H1 (cell line): Measurements from ENCODE around the gene BACE2. TPM values are rescaled to one million over a fixed set of nuclear protein-coding genes. Genes with fewer than 3 reads are reported as not detected.

Experiments used
- CTCF ChIA-PET: fragments of 300-600 bp; sonication (Branson Sonifier 250); formaldehyde crosslinking; loops from one replicate; lab custom pipeline; 2021; ENCODE audit not compliant: partially characterized antibody; lab: Charles Lee
- POLR2A ChIA-PET: fragments of 300-600 bp; sonication (Branson Sonifier 250); formaldehyde crosslinking; loops from one replicate; lab custom pipeline; 2021; ENCODE audit warnings: inconsistent platforms; ENCODE audit not compliant: partially characterized antibody; lab: Charles Lee
- DNase-seq, 2 experiments: peaks; one replicate each; pipeline versions ENCODE4 v3.0.0 to v3.0.0-alpha.2; 2010 to 2022; ENCODE audit warnings: low spot score in 2 of 2, low read depth in 1 of 2, mixed read lengths in 1 of 2
- FAIRE-seq: peaks from 2 replicates; lab custom pipeline; 2011; peaks lifted over from hg19 to GRCh38; lab: Jason Lieb, UNC
- H2AFZ ChIP-seq: 2 replicates; pipeline ENCODE4 v1.8.1; 2012; ENCODE audit warnings: low read length, inconsistent platforms
- H2AK5ac ChIP-seq: 2 replicates; pipeline ENCODE4 v1.6.1; 2013; ENCODE audit warnings: low read depth, low read length
- H2BK120ac ChIP-seq: replicated peaks from 2 replicates; pipeline ENCODE3; 2013; ENCODE audit warnings: low read depth, low read length, inconsistent platforms
- H2BK12ac ChIP-seq: 2 replicates; pipeline ENCODE4 v1.6.1; 2013; ENCODE audit warnings: low read depth, low read length
- H2BK15ac ChIP-seq: 2 replicates; pipeline ENCODE4 v1.6.1; 2013; ENCODE audit warnings: low read length
- H2BK20ac ChIP-seq: 2 replicates; pipeline ENCODE4 v1.6.1; 2013; ENCODE audit warnings: low read length
- H2BK5ac ChIP-seq: 2 replicates; pipeline ENCODE4 v1.6.1; 2013; ENCODE audit warnings: low read depth, low read length
- H3K14ac ChIP-seq: 2 replicates; pipeline ENCODE4 v1.6.1; 2013; ENCODE audit warnings: inconsistent platforms; ENCODE audit not compliant: insufficient read length
- H3K18ac ChIP-seq: 2 replicates; pipeline ENCODE4 v1.6.1; 2013; ENCODE audit warnings: low read length; ENCODE audit errors: extremely low read depth
- H3K23ac ChIP-seq: 2 replicates; pipeline ENCODE4 v1.6.1; 2013; ENCODE audit warnings: inconsistent platforms; ENCODE audit not compliant: insufficient read length
- H3K23me2 ChIP-seq: 2 replicates; pipeline ENCODE4 v1.6.1; 2013; ENCODE audit warnings: low read depth, low read length
- H3K27ac ChIP-seq: 2 replicates; pipeline ENCODE4 v1.6.1; 2011; ENCODE audit warnings: low read depth, low read length, inconsistent platforms
- H3K27me3 ChIP-seq, 4 experiments: replicated peaks in 1 of 4; 1 replicate in 1 of 4; 2 replicates in 3 of 4; pipeline versions ENCODE4 v1.6.1 to v1.8.1; 2011 to 2013; ENCODE audit warnings: low read length in 3 of 4, mild to moderate bottlenecking in 3 of 4, inconsistent platforms in 2 of 4, mixed read lengths in 2 of 4, moderate library complexity in 1 of 4; ENCODE audit not compliant: control insufficient read depth in 3 of 4, insufficient read depth in 3 of 4; ENCODE audit errors: extremely low read depth in 1 of 4
- H3K36me3 ChIP-seq, 4 experiments: 2 replicates each; pipeline versions ENCODE4 v1.6.1 to v1.8.1; 2011 to 2013; ENCODE audit warnings: mild to moderate bottlenecking in 4 of 4, low read length in 3 of 4, moderate library complexity in 2 of 4, control low read depth in 1 of 4, inconsistent platforms in 1 of 4; ENCODE audit not compliant: insufficient read depth in 4 of 4, control insufficient read depth in 2 of 4
- H3K4ac ChIP-seq: replicated peaks from 2 replicates; pipeline ENCODE3; 2013; ENCODE audit warnings: low read length, low read depth, mixed read lengths, inconsistent platforms; ENCODE audit not compliant: insufficient read length
- H3K4me1 ChIP-seq, 4 experiments: replicated peaks in 1 of 4; 1 replicate in 1 of 4; 2 replicates in 3 of 4; pipeline versions ENCODE4 v1.6.1 to v1.8.1; 2011 to 2013; ENCODE audit warnings: low read length in 3 of 4, inconsistent platforms in 2 of 4, mixed read lengths in 1 of 4; ENCODE audit not compliant: insufficient read depth in 4 of 4, control insufficient read depth in 3 of 4
- H3K4me2 ChIP-seq, 2 experiments: 2 replicates each; pipeline versions ENCODE4 v1.6.1 to v1.8.1; 2011 to 2013; ENCODE audit warnings: low read depth in 2 of 2, low read length in 2 of 2, control low read depth in 1 of 2, inconsistent platforms in 1 of 2, mild to moderate bottlenecking in 1 of 2; ENCODE audit not compliant: insufficient read depth in 1 of 2
- H3K4me3 ChIP-seq, 4 experiments: fragments of 200-600, 300-600 bp in 1 of 4; sonication (generic), shearing (Covaris generic), sonication (Bioruptor Twin) in 1 of 4; 2 replicates each; pipeline versions ENCODE4 v1.5.1 to v1.8.1; 2011 to 2016; ENCODE audit warnings: low read length in 4 of 4, low read depth in 3 of 4, control low read depth in 2 of 4, inconsistent platforms in 2 of 4, mild to moderate bottlenecking in 2 of 4, mixed read lengths in 1 of 4, moderate library complexity in 1 of 4; ENCODE audit not compliant: insufficient read depth in 2 of 4; ENCODE audit errors: extremely low read depth in 1 of 4
- H3K56ac ChIP-seq: replicated peaks from 2 replicates; pipeline ENCODE3; 2013; ENCODE audit warnings: low read depth, mild to moderate bottlenecking, mixed read lengths, low read length, inconsistent platforms; ENCODE audit not compliant: insufficient read length
- H3K79me1 ChIP-seq: 2 replicates; pipeline ENCODE4 v1.6.1; 2013; ENCODE audit warnings: low read depth, low read length, control low read depth
- H3K79me2 ChIP-seq, 2 experiments: 2 replicates each; pipeline versions ENCODE4 v1.6.1 to v1.8.1; 2012 to 2013; ENCODE audit warnings: low read length in 2 of 2, mild to moderate bottlenecking in 2 of 2, inconsistent platforms in 1 of 2; ENCODE audit not compliant: insufficient read depth in 2 of 2, control insufficient read depth in 1 of 2
- H3K9ac ChIP-seq, 4 experiments: replicated peaks in 1 of 4; 1 replicate in 1 of 4; 2 replicates in 3 of 4; pipeline versions ENCODE4 v1.6.1 to v1.8.1; 2011 to 2013; ENCODE audit warnings: low read depth in 3 of 4, low read length in 3 of 4, control low read depth in 2 of 4, mild to moderate bottlenecking in 2 of 4, moderate library complexity in 2 of 4, inconsistent platforms in 1 of 4; ENCODE audit errors: extremely low read depth in 1 of 4
- H3K9me3 ChIP-seq, 2 experiments: 2 replicates each; pipeline versions ENCODE4 v1.6.1 to v1.8.1; 2012 to 2013; ENCODE audit warnings: mild to moderate bottlenecking in 2 of 2, moderate library complexity in 2 of 2, control low read depth in 1 of 2, inconsistent platforms in 1 of 2, low read depth in 1 of 2, low read length in 1 of 2, mixed read lengths in 1 of 2; ENCODE audit not compliant: insufficient read depth in 2 of 2
- H4K20me1 ChIP-seq, 2 experiments: replicated peaks in 1 of 2; 2 replicates each; pipeline versions ENCODE3 to v1.8.1; 2011 to 2013; ENCODE audit warnings: inconsistent platforms in 2 of 2, low read length in 2 of 2, mild to moderate bottlenecking in 1 of 2; ENCODE audit not compliant: insufficient read depth in 2 of 2, control insufficient read depth in 1 of 2
- H4K5ac ChIP-seq: 2 replicates; pipeline ENCODE4 v1.6.1; 2013; ENCODE audit warnings: low read length, low read depth, mixed read lengths, inconsistent platforms; ENCODE audit not compliant: insufficient read length
- H4K8ac ChIP-seq: 2 replicates; pipeline ENCODE4 v1.8.0; 2013; ENCODE audit warnings: mild to moderate bottlenecking, moderate library complexity, low read length, inconsistent platforms; ENCODE audit not compliant: insufficient read depth; ENCODE audit errors: extremely low read depth
- H4K91ac ChIP-seq: replicated peaks from 2 replicates; pipeline ENCODE3; 2013; ENCODE audit warnings: low read length, mixed read lengths, inconsistent platforms; ENCODE audit not compliant: insufficient read length
- BACH1 ChIP-seq: IDR thresholded peaks from 2 replicates; pipeline ENCODE4 v1.6.1; 2012; ENCODE audit warnings: low read length, improper control_type of control experiment
- CBX5 ChIP-seq: fragments of 300-800, 300-1000 bp; sonication (generic); IDR thresholded peaks from 2 replicates; pipeline ENCODE4 v1.7.1; 2016; ENCODE audit warnings: antibody characterized with exemption, low read length, low read depth
- EP300 ChIP-seq, 2 experiments: IDR thresholded peaks; 1 replicate in 1 of 2; 2 replicates in 1 of 2; pipeline ENCODE4 v1.6.1; 2011 to 2012; ENCODE audit warnings: low read depth in 2 of 2, low read length in 2 of 2, mild to moderate bottlenecking in 2 of 2, borderline replicate concordance in 1 of 2, inconsistent platforms in 1 of 2, moderate library complexity in 1 of 2
- HDAC2 ChIP-seq, 2 experiments: fragments of 300-600 bp in 1 of 2; sonication (generic) in 1 of 2; IDR thresholded peaks; 2 replicates each; pipeline ENCODE4 v1.6.1; 2011 to 2012; ENCODE audit warnings: low read depth in 2 of 2, low read length in 2 of 2, mild to moderate bottlenecking in 2 of 2, moderate library complexity in 2 of 2, borderline replicate concordance in 1 of 2, inconsistent platforms in 1 of 2
- HDAC6 ChIP-seq: IDR thresholded peaks from one replicate; pipeline ENCODE4 v1.7.1; 2012; ENCODE audit warnings: low read depth, mild to moderate bottlenecking, inconsistent platforms, low read length, moderate library complexity
- JUND ChIP-seq: IDR thresholded peaks from 2 replicates; pipeline ENCODE4 v1.6.1; 2011; ENCODE audit warnings: mild to moderate bottlenecking, improper control_type of control experiment, low read length
- KDM4A ChIP-seq: IDR thresholded peaks from one replicate; pipeline ENCODE4 v1.7.1; 2012; ENCODE audit warnings: low read depth, mild to moderate bottlenecking, moderate library complexity, low read length, inconsistent platforms; ENCODE audit not compliant: severe bottlenecking
- RAD21 ChIP-seq, 2 experiments: IDR thresholded peaks in 1 of 2; conservative IDR thresholded peaks in 1 of 2; 2 replicates each; pipeline ENCODE4 v1.6.1; 2011; ENCODE audit warnings: low read depth in 2 of 2, low read length in 2 of 2, improper control_type of control experiment in 1 of 2, inconsistent platforms in 1 of 2, mild to moderate bottlenecking in 1 of 2, moderate library complexity in 1 of 2
- RXRA ChIP-seq: IDR thresholded peaks from 2 replicates; pipeline ENCODE4 v1.6.1; 2011; ENCODE audit warnings: low read depth, mild to moderate bottlenecking, low read length, moderate library complexity; ENCODE audit not compliant: insufficient read depth
- SRF ChIP-seq: IDR thresholded peaks from 2 replicates; pipeline ENCODE4 v1.6.1; 2011; ENCODE audit warnings: mild to moderate bottlenecking, low read depth, low read length, moderate library complexity
- TBP ChIP-seq: IDR thresholded peaks from 2 replicates; pipeline ENCODE4 v1.6.1; 2011; ENCODE audit warnings: low read depth, low read length, improper control_type of control experiment
- WGBS, 2 experiments: shearing (Covaris generic) in 1 of 2; methylation state at CpG; one replicate each; pipeline versions ENCODE4 v1.1.6 to v1.1.7; 2013 to 2015; ENCODE audit warnings: low lambda C conversion rate in 2 of 2, mixed read lengths in 2 of 2, inconsistent platforms in 1 of 2, low coverage in 1 of 2, missing lambda C conversion rate in 1 of 2; ENCODE audit not compliant: insufficient replicate concordance in 2 of 2, insufficient coverage in 1 of 2, insufficient read length in 1 of 2; ENCODE audit errors: extremely low coverage in 1 of 2, missing lambda C conversion rate in 1 of 2; 5-methylcytosine and 5-hydroxymethylcytosine counted together
- polyA plus RNA-seq, 7 experiments: library from polyadenylated mRNA; depleted of rRNA in 3 of 7; stranded (reverse) in 5 of 7; unstranded in 2 of 7; fragments of >200 nt in 5 of 7; fragments of 200-250 nt in 2 of 7; gene quantifications; 1 replicate in 5 of 7; 2 replicates in 1 of 7; 4 replicates in 1 of 7; pipeline versions ENCODE4 v1.2.1 to v1.2.3, GENCODE V29; 2011 to 2013; ENCODE audit warnings: missing spikeins in 2 of 7, mixed read lengths in 2 of 7
- total RNA-seq: library from RNA; stranded (reverse); fragmentation: NEBNext Ultra II Directional; extraction: Animal tissue kit (Norgen Biotek cat#: 25700); gene quantifications from 2 replicates; pipeline ENCODE4 v1.2.1, GENCODE V29; 2021
- TF ChIP-seq, protein P1 (sequence below): IDR thresholded peaks from 2 replicates; pipeline ENCODE4 v1.6.1; 2012; ENCODE audit warnings: low read length, inconsistent platforms

The BACE2 gene
- total and polyA plus RNA-seq, 2 of the 8 experiments (the other 6 are each of a cell fraction or from before 2014, with no cell fraction given), result 8.1 to 10.9 TPM

- Histone ChIP-seq H3K23ac (no peak overlapping the region), H3K4me2 (no peak overlapping the region), H4K91ac (no peak overlapping the region), H2BK5ac (no peak overlapping the region), H3K4me1 (no peaks in the 10 kb centered on the region), H3K27ac (no peak overlapping the region), H3K4ac (no peak overlapping the region), H3K18ac (no peak overlapping the region), H3K79me1 (no peaks in the 10 kb centered on the region), H2AFZ (no peak overlapping the region), H2BK120ac (no peak overlapping the region), H3K56ac (no peak overlapping the region), H3K9ac (no peak overlapping the region), H3K14ac (no peak overlapping the region), H4K8ac (no peak overlapping the region), H4K5ac (no peak overlapping the region), H2AK5ac (no peak overlapping the region), H3K23me2 (no peaks in the 10 kb centered on the region; the same call in 1 of the 2 replicates), H2BK20ac (no peak overlapping the region), H3K36me3 (no peaks in the 10 kb centered on the region), H2BK15ac (no peak overlapping the region), H2BK12ac (no peak overlapping the region), H3K9me3 (peaks cover 0 to under 1% of the 10 kb centered on the region in 2 experiments; a peak in 2 of 4 replicates), H3K27me3 (no peaks in the 10 kb centered on the region), H4K20me1 (no peaks in the 10 kb centered on the region), H3K4me3 (no peak overlapping the region), H3K79me2 (no peaks in the 10 kb centered on the region)
- 82% methylated on average over 3 of the region's 3 CpGs; no CpG with 5 or more reads in 1 of the 2 experiments for WGBS, 2 experiments
- ChIA-PET POLR2A (no interaction called here), CTCF (interaction anchor here (2.1 kb wide), 1 partner anchor 10 kb away, joined by 8 read pairs; no protein-coding TSS in a partner anchor)
- no peak for DNase-seq
- FAIRE-seq, result no peak
- TF ChIP-seq KDM4A, result no peak
- TF ChIP-seq RXRA, result no peak
- no peak for TF ChIP-seq HDAC6
- no peak for TF ChIP-seq SRF
- no peak for TF ChIP-seq HDAC2 (IDR thresholded peaks at IDR 0.05; ENCODE audit: borderline replicate concordance in 1 of 2, low read depth in 2 of 2, low read length in 2 of 2)
- TF ChIP-seq RAD21 (IDR thresholded peaks at IDR 0.05 in 1 of 2, conservative IDR thresholded peaks at IDR 0.05 in 1 of 2; ENCODE audit: low read depth in 2 of 2, low read length in 2 of 2), result no peak
- TF ChIP-seq BACH1, result no peak
- no peak for TF ChIP-seq TBP
- no peak for TF ChIP-seq CBX5
- TF ChIP-seq, protein P1, sequence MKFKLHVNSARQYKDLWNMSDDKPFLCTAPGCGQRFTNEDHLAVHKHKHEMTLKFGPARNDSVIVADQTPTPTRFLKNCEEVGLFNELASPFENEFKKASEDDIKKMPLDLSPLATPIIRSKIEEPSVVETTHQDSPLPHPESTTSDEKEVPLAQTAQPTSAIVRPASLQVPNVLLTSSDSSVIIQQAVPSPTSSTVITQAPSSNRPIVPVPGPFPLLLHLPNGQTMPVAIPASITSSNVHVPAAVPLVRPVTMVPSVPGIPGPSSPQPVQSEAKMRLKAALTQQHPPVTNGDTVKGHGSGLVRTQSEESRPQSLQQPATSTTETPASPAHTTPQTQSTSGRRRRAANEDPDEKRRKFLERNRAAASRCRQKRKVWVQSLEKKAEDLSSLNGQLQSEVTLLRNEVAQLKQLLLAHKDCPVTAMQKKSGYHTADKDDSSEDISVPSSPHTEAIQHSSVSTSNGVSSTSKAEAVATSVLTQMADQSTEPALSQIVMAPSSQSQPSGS, result no peak
- no peak for TF ChIP-seq EP300 (IDR thresholded peaks at IDR 0.05; ENCODE audit: borderline replicate concordance in 1 of 2, low read depth in 2 of 2, low read length in 2 of 2)
- TF ChIP-seq JUND, result no peak
These were observed 8.9 kb downstream of the BACE2 start for GRCh38 chr21:41176846-41177245.
